ENCODE measurements around the gene TMEM219.

Gene TMEM219

GRCh38 chr16:29995324-29995910 lies 33.5 kb downstream of the TMEM219 start, which contains the start of gene HIRIP3:
TSS of gene HIRIP3 (minus strand) at chr16:29995617. CDS start at chr16:29995605, 12 bp downstream.
- DNase-seq (ENCODE audit: low spot score): peak; percentile 83

GRCh38 chr16:29995911-29996765 lies 34.3 kb downstream of the TMEM219 start, which contains the start of gene INO80E:
TSS of gene INO80E (plus strand) at chr16:29996241. CDS start at chr16:29996311, 70 bp downstream.
- peak; percentile 98 for DNase-seq (ENCODE audit: low spot score)

GRCh38 chr16:29996766-29997250 lies 34.9 kb downstream of the TMEM219 start:
- DNase-seq (ENCODE audit: low spot score): no peak

GRCh38 chr16:29999605-30000004 lies 37.7 kb downstream of the TMEM219 start:
- no peak for DNase-seq (ENCODE audit: low spot score)

- no peak for DNase-seq (ENCODE audit: low spot score)
Measured at GRCh38 chr16:30000735-30001631, 39.1 kb downstream of the TMEM219 start.

GRCh38 chr16:30002614-30003346 lies 40.9 kb downstream of the TMEM219 start:
- DNase-seq (ENCODE audit: low spot score): no peak

- no peak for DNase-seq (ENCODE audit: low spot score)
Measured at GRCh38 chr16:30003670-30004423, 42.0 kb downstream of the TMEM219 start.

- DNase-seq (ENCODE audit: low spot score): no peak
Measured at GRCh38 chr16:30004424-30004776, 42.5 kb downstream of the TMEM219 start.

GRCh38 chr16:30004811-30005242 lies 42.9 kb downstream of the TMEM219 start:
- no peak for DNase-seq (ENCODE audit: low spot score)

GRCh38 chr16:30005341-30006094 lies 43.6 kb downstream of the TMEM219 start:
- peak; percentile 35 for DNase-seq (ENCODE audit: low spot score)

- DNase-seq (ENCODE audit: low spot score): no peak
Measured at GRCh38 chr16:30006095-30006473, 44.2 kb downstream of the TMEM219 start.

- DNase-seq (ENCODE audit: low spot score): no peak
Measured at GRCh38 chr16:30006659-30007377, 44.9 kb downstream of the TMEM219 start.

GRCh38 chr16:30007378-30007895 lies 45.6 kb downstream of the TMEM219 start:
- DNase-seq (ENCODE audit: low spot score): no peak

- DNase-seq (ENCODE audit: low spot score): no peak
Measured at GRCh38 chr16:30009085-30009862, 47.4 kb downstream of the TMEM219 start.

- DNase-seq (ENCODE audit: low spot score): no peak
Measured at GRCh38 chr16:30009990-30010843, 48.3 kb downstream of the TMEM219 start.

GRCh38 chr16:30010844-30011713 lies 49.2 kb downstream of the TMEM219 start, which contains the start of gene DOC2A:
TSS of gene DOC2A (minus strand) at chr16:30011027. CDS start at chr16:30010222, 805 bp downstream.
- no peak for DNase-seq (ENCODE audit: low spot score)

All from CD4-positive, alpha-beta T cell treated with Interleukin-6 at 100 ng/mL for 8 hours (primary cell).